Activated CD8-positive, alpha-beta memory T cell treated with anti-CD3 and anti-CD28 coated beads, Interleukin-2, amount 10 ng/mL, durations not matched to agents 7 days and 5 days (primary cell): ENCODE results near the gene OSBPL9. TPM values are rescaled to one million over a fixed set of nuclear protein-coding genes. Genes with fewer than 3 reads are reported as not detected.
"Not testable (repeated sequence)": the region's sequence is repeated elsewhere in the genome, so short reads cannot be mapped to it uniquely, and the experiment has no call there.

ENCODE experiments used
- ATAC-seq: fragments of 150-1000 bp; cut with Tn5 transposase; one replicate; pipeline ENCODE4 v1.10.0; 2021; ENCODE audit warnings: moderate library complexity
- CTCF ChIA-PET: fragments of 350-600 bp; sonication (Branson Sonifier 250); formaldehyde crosslinking; loops from one replicate; lab custom pipeline; 2021; ENCODE audit warnings: antibody characterized with exemption; lab: Charles Lee
- DNase-seq: peaks from one replicate; pipeline ENCODE4 v3.0.0-alpha.2; 2020
- H3K27ac Mint-ChIP-seq: one replicate; pipeline ENCODE4 v1.8.0; 2021; ENCODE audit warnings: mild to moderate bottlenecking, mixed read lengths
- H3K27me3 Mint-ChIP-seq: one replicate; pipeline ENCODE4 v1.8.0; 2021; ENCODE audit warnings: mixed read lengths
- H3K36me3 Mint-ChIP-seq: one replicate; pipeline ENCODE4 v1.8.0; 2021; ENCODE audit warnings: mild to moderate bottlenecking, mixed read lengths
- H3K4me1 Mint-ChIP-seq: one replicate; pipeline ENCODE4 v1.8.0; 2021; ENCODE audit warnings: mixed read lengths
- H3K4me3 Mint-ChIP-seq: one replicate; pipeline ENCODE4 v1.8.0; 2021; ENCODE audit warnings: mild to moderate bottlenecking, moderate library complexity, mixed read lengths
- H3K9me3 Mint-ChIP-seq: one replicate; pipeline ENCODE4 v1.8.0; 2022; ENCODE audit warnings: low read depth, mixed read lengths
- total RNA-seq, 2 experiments: library from RNA; stranded (reverse); gene quantifications; one replicate each; pipeline ENCODE4 v1.2.3, GENCODE V29; 2021

OSBPL9 gene
- total RNA-seq, 2 experiments from 2014 or later: 46.5 to 48.5 TPM

DNA sequence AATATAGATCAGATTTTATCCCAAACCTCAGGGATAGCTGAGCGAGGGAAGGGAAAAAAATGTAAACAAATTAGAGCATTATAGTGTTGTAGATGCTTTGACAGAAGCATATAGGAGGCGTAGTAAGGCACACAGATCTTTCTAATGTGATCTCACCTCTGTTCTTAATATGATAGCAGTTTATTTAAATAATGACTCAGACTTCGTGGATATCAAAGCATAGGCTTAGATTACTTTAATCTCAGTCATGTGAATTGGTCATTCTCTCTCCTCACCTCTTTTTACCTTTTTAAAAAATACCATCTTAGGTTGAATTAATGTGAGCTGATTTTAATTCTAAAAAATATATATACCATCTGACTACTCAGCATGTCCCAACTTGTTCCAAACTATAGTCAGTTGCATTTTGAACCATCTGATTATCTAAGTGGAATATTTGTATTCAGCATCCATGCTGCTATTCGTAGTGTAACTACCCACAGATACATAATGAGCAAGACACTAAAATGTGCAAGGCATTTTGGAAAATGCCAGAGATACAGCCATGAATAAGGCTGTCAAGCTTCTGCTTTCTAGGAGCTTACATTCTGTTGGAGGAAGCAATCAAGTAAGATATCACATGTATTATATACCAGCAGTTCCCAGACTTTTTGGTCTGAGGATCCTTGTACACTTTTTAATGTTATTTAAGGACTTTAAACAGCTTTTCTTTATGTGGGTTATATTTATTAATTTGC, 76.7 kb downstream of the OSBPL9 start:
- ATAC-seq (no peak), DNase-seq (no peak)
- Mint-ChIP-seq H3K36me3 (no peaks in the 10 kb centered on the region), H3K4me1 (peaks cover 4% of the 10 kb centered on the region), H3K27ac (no peak overlapping the region), H3K4me3 (no peak overlapping the region), H3K9me3 (no peaks in the 10 kb centered on the region), H3K27me3 (no peaks in the 10 kb centered on the region)
- CTCF ChIA-PET: no interaction called here

- CTCF ChIA-PET: interaction anchor here (0.7 kb wide), 1 partner anchor 13 kb away, joined by 3 read pairs; no protein-coding TSS in a partner anchor
- H3K4me1 Mint-ChIP-seq: no peaks in the 10 kb centered on the region
- H3K9me3 Mint-ChIP-seq: no peaks in the 10 kb centered on the region
- no peak overlapping the region for H3K27ac Mint-ChIP-seq
- H3K27me3 Mint-ChIP-seq: no peaks in the 10 kb centered on the region
- no peak for ATAC-seq
- no peak for DNase-seq
- H3K4me3 Mint-ChIP-seq: no peak overlapping the region
- peaks cover 1% of the 10 kb centered on the region for H3K36me3 Mint-ChIP-seq
These were observed 80.3 kb downstream of the OSBPL9 start for GRCh38 chr1:51697166-51697565.

DNA sequence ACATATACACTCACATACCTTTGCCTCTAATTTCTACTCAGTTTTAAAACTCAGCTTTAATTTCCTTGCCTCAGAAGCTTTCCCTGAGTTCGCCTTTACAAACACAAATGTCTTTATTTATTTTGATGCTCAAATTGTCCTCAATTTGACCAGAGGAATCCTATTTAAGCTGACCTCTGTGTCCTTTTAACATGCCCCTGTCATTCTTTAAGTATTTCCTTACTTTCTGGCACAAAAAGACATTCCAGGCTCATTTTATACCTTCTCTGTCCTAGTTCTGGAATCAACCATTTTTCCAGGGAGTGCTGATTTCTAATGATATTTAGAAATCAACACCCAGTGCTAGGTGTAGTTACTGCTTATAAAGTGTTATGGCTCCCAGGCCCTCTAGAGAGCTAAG, 82.5 kb downstream of the OSBPL9 start:
- Mint-ChIP-seq H3K4me1 (no peaks in the 10 kb centered on the region), H3K4me3 (no peak overlapping the region), H3K27me3 (no peaks in the 10 kb centered on the region), H3K27ac (no peak overlapping the region), H3K9me3 (no peaks in the 10 kb centered on the region), H3K36me3 (peaks cover 1% of the 10 kb centered on the region)
- ATAC-seq: no peak
- DNase-seq: no peak
- CTCF ChIA-PET: no interaction called here

GRCh38 chr1:51701782-51702181, 84.9 kb downstream of the OSBPL9 start:
- DNase-seq, CTCF ChIA-PET, H3K4me3 Mint-ChIP-seq, H3K27me3 Mint-ChIP-seq, ATAC-seq, H3K4me1 Mint-ChIP-seq, H3K36me3 Mint-ChIP-seq, H3K9me3 Mint-ChIP-seq, H3K27ac Mint-ChIP-seq: not testable (repeated sequence)

DNA sequence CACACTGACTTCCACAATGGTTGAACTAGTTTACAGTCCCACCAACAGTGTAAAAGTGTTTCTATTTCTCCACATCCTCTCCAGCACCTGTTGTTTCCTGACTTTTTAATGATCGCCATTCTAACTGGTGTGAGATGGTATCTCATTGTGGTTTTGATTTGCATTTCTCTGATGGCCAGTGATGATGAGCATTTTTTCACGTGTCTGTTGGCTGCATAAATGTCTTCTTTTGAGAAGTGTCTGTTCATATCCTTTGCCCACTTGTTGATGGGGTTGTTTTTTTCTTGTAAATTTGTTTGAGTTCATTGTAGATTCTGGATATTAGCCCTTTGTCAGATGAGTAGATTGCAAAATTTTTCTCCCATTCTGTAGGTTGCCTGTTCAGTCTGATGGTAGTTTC, 85.3 kb downstream of the OSBPL9 start:
- H3K9me3 Mint-ChIP-seq, CTCF ChIA-PET, H3K4me3 Mint-ChIP-seq, ATAC-seq, H3K36me3 Mint-ChIP-seq, H3K4me1 Mint-ChIP-seq, H3K27me3 Mint-ChIP-seq, H3K27ac Mint-ChIP-seq, DNase-seq: not testable (repeated sequence)

- Mint-ChIP-seq H3K4me3 (no peak overlapping the region), H3K9me3 (peaks cover 2% of the 10 kb centered on the region), H3K36me3 (no peaks in the 10 kb centered on the region), H3K27ac (no peak overlapping the region), H3K4me1 (no peaks in the 10 kb centered on the region), H3K27me3 (no peaks in the 10 kb centered on the region)
- CTCF ChIA-PET: no interaction called here
- no peak for DNase-seq
- no peak for ATAC-seq
These were observed 88.1 kb downstream of the OSBPL9 start for GRCh38 chr1:51705035-51705434.

- Mint-ChIP-seq H3K4me1 (no peaks in the 10 kb centered on the region), H3K36me3 (peaks cover 3% of the 10 kb centered on the region), H3K27me3 (no peaks in the 10 kb centered on the region), H3K9me3 (peaks cover 2% of the 10 kb centered on the region), H3K27ac (no peak overlapping the region), H3K4me3 (no peak overlapping the region)
- no peak for DNase-seq
- CTCF ChIA-PET: no interaction called here
- ATAC-seq: no peak
These were observed 92.2 kb downstream of the OSBPL9 start for GRCh38 chr1:51708911-51709760.

DNA sequence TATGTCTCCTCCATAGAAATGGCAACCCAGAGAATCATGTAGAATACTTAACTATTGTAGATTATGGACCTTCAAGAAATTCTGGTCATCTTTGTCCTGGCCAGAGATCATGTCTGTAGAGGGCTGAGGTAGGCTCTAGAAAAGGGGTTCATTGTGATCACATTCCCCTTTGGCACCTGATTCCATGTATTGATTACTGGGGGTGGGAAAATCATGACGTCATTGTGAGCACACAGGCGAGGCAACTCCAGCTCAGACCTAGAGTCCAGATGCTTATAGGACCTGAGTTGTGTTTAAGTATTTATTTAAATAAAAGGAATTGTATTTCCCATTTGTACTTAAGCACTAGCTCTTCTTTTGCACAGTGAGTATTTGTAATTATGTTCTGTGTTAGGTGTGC, 93.1 kb downstream of the OSBPL9 start:
- no peaks in the 10 kb centered on the region for H3K27me3 Mint-ChIP-seq
- H3K4me3 Mint-ChIP-seq: no peak overlapping the region
- no peak for DNase-seq
- H3K4me1 Mint-ChIP-seq: no peaks in the 10 kb centered on the region
- no peak for ATAC-seq
- CTCF ChIA-PET: no interaction called here
- H3K36me3 Mint-ChIP-seq: peaks cover 3% of the 10 kb centered on the region
- peaks cover 2% of the 10 kb centered on the region for H3K9me3 Mint-ChIP-seq
- no peak overlapping the region for H3K27ac Mint-ChIP-seq

- Mint-ChIP-seq H3K27me3 (no peaks in the 10 kb centered on the region), H3K4me3 (no peak overlapping the region), H3K27ac (no peak overlapping the region), H3K36me3 (peaks cover 5% of the 10 kb centered on the region), H3K4me1 (no peaks in the 10 kb centered on the region), H3K9me3 (no peaks in the 10 kb centered on the region)
- DNase-seq (no peak), ATAC-seq (no peak)
- CTCF ChIA-PET: no interaction called here
These were observed 95.7 kb downstream of the OSBPL9 start for GRCh38 chr1:51712590-51712989.

GRCh38 chr1:51714374-51715019, 97.6 kb downstream of the OSBPL9 start:
- Mint-ChIP-seq H3K9me3 (no peaks in the 10 kb centered on the region), H3K27me3 (no peaks in the 10 kb centered on the region), H3K4me3 (no peak overlapping the region), H3K4me1 (peaks cover 3% of the 10 kb centered on the region), H3K27ac (no peak overlapping the region), H3K36me3 (peaks cover 8% of the 10 kb centered on the region)
- ATAC-seq (no peak), DNase-seq (no peak)
- CTCF ChIA-PET: no interaction called here

GRCh38 chr1:51715369-51715768, 98.5 kb downstream of the OSBPL9 start:
- Mint-ChIP-seq H3K36me3 (peaks cover 8% of the 10 kb centered on the region), H3K9me3 (no peaks in the 10 kb centered on the region), H3K27ac (no peak overlapping the region), H3K27me3 (no peaks in the 10 kb centered on the region), H3K4me1 (peaks cover 3% of the 10 kb centered on the region), H3K4me3 (no peak overlapping the region)
- ATAC-seq (no peak), DNase-seq (no peak)
- CTCF ChIA-PET: no interaction called here

DNA sequence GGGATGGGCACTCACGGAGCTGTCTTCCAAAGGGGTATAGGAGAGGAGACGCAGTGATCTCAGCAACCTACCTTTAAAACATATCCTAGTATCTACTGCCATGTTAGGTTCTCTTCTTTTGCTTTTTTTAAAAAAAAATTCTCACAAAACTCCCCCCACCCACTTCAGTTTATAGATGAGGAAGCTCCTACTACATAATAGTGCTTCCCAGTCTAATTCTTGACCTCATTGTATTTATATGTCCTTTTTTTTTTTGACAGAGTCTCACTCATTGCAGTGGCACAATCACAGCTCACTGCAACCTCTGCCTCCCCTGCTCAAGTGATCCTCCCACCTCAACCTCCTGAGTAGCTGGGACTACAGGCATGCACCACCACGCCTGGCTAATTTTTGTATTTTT, 99.9 kb downstream of the OSBPL9 start:
- Mint-ChIP-seq H3K4me3 (no peak overlapping the region), H3K27me3 (no peaks in the 10 kb centered on the region), H3K4me1 (peaks cover 3% of the 10 kb centered on the region), H3K27ac (no peak overlapping the region), H3K9me3 (no peaks in the 10 kb centered on the region), H3K36me3 (peaks cover 8% of the 10 kb centered on the region)
- DNase-seq (no peak), ATAC-seq (no peak)
- CTCF ChIA-PET: no interaction called here

GRCh38 chr1:51717842-51718241, 101.0 kb downstream of the OSBPL9 start:
- DNase-seq: no peak
- Mint-ChIP-seq H3K9me3 (no peaks in the 10 kb centered on the region), H3K4me3 (no peak overlapping the region), H3K36me3 (peaks cover 6% of the 10 kb centered on the region), H3K27ac (no peak overlapping the region), H3K27me3 (no peaks in the 10 kb centered on the region), H3K4me1 (peaks cover 3% of the 10 kb centered on the region)
- CTCF ChIA-PET: no interaction called here
- ATAC-seq: no peak
